ENCODE data around the gene TXN. TPM values are rescaled to one million over a fixed set of nuclear protein-coding genes. Genes with fewer than 3 reads are reported as not detected.

TXN gene
- total and polyA plus RNA-seq, 2 of the 8 experiments (the other 6 are each of a cell fraction or from before 2014, with no cell fraction given): 297 to 419 TPM

DNA sequence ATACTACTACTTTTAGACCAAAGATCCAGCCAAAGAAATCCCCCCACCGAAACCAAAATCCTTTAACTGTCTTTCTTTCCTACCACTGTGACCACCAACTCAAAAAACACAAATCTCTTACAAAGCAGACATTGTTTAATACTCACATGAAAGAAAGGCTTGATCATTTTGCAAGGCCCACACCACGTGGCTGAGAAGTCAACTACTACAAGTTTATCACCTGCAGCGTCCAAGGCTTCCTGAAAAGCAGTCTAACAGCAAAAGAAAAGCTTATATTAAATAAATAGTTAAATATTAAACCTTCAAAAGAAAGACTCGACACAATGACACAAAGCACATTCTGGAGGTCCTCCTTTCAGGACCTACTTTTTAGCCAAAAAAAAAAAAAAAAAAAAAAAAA lies 5.1 kb downstream of the TXN start:
- H3K4ac ChIP-seq (replicated peaks; ENCODE audit: insufficient read length, low read depth, low read length): no peak overlapping the region
- CTCF ChIA-PET (ENCODE audit: partially characterized antibody): no interaction called here
- POLR2A ChIA-PET (ENCODE audit: partially characterized antibody): interaction anchor here (0.7 to 1.5 kb wide), 2 partner anchors 9 to 597 kb away, joined by 3 to 7 read pairs; no protein-coding TSS in a partner anchor
- no peak for TF ChIP-seq SIRT6 (IDR thresholded peaks at IDR 0.05; ENCODE audit: low read length)
- no peak for TF ChIP-seq JUN (IDR thresholded peaks at IDR 0.05; ENCODE audit: low read depth, low read length)
- TF ChIP-seq SIX5 (IDR thresholded peaks at IDR 0.05; ENCODE audit: low read depth, low read length): no peak
- no peak for TF ChIP-seq POLR2A (IDR thresholded peaks at IDR 0.05; ENCODE audit: control extremely low read depth in 1 of 2, low read depth in 2 of 2, low read length in 2 of 2)
- TF ChIP-seq SP1 (IDR thresholded peaks at IDR 0.05; ENCODE audit: low read depth, low read length): no peak
- no peak for TF ChIP-seq BCL11A (IDR thresholded peaks at IDR 0.05; ENCODE audit: low read depth in 2 of 2, low read length in 2 of 2)
- no peak for TF ChIP-seq GTF2F1 (IDR thresholded peaks at IDR 0.05; ENCODE audit: borderline replicate concordance, low read depth, low read length)
- no peak for TF ChIP-seq JUND (IDR thresholded peaks at IDR 0.05; ENCODE audit: low read length)
- no peak for TF ChIP-seq TAF1 (IDR thresholded peaks at IDR 0.05; ENCODE audit: low read depth, low read length)
- TF ChIP-seq NANOG (IDR thresholded peaks at IDR 0.05; ENCODE audit: insufficient read depth, low read depth, low read length, poor library complexity, severe bottlenecking): no peak
- TF ChIP-seq, protein P1, sequence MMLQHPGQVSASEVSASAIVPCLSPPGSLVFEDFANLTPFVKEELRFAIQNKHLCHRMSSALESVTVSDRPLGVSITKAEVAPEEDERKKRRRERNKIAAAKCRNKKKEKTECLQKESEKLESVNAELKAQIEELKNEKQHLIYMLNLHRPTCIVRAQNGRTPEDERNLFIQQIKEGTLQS (IDR thresholded peaks at IDR 0.05; ENCODE audit: insufficient read depth, low read depth, low read length): no peak
- TF ChIP-seq, protein P2, sequence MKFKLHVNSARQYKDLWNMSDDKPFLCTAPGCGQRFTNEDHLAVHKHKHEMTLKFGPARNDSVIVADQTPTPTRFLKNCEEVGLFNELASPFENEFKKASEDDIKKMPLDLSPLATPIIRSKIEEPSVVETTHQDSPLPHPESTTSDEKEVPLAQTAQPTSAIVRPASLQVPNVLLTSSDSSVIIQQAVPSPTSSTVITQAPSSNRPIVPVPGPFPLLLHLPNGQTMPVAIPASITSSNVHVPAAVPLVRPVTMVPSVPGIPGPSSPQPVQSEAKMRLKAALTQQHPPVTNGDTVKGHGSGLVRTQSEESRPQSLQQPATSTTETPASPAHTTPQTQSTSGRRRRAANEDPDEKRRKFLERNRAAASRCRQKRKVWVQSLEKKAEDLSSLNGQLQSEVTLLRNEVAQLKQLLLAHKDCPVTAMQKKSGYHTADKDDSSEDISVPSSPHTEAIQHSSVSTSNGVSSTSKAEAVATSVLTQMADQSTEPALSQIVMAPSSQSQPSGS (IDR thresholded peaks at IDR 0.05; ENCODE audit: low read length): no peak
- TF ChIP-seq ASH2L (IDR thresholded peaks at IDR 0.05; ENCODE audit: low read length): no peak

More for the DNA sequence above, 5.1 kb downstream of the TXN start:
- peaks cover 16 to 18% of the 10 kb centered on the region in 2 experiments for H4K20me1 ChIP-seq (replicated peaks in 1 of 2; ENCODE audit: control insufficient read depth in 1 of 2, insufficient read depth in 2 of 2, low read length in 2 of 2)
- no peak overlapping the region for H2AK5ac ChIP-seq (ENCODE audit: low read depth, low read length)
- peaks cover 29 to 88% of the 10 kb centered on the region in 2 experiments for H3K79me2 ChIP-seq (ENCODE audit: control insufficient read depth in 1 of 2, insufficient read depth in 2 of 2, low read length in 2 of 2)
- no peaks in the 10 kb centered on the region for H3K9me3 ChIP-seq (ENCODE audit: insufficient read depth in 2 of 2, low read depth in 1 of 2, low read length in 1 of 2)
- no peak overlapping the region for H3K4me3 ChIP-seq (ENCODE audit: extremely low read depth in 1 of 4, insufficient read depth in 2 of 4, low read depth in 3 of 4, low read length in 4 of 4)
- peaks cover 7% of the 10 kb centered on the region; the same call in 1 of the 2 replicates for H3K79me1 ChIP-seq (ENCODE audit: low read depth, low read length)
- 86% methylated on average over 4 of the region's 4 CpGs; no CpG with 5 or more reads in 1 of the 2 experiments for WGBS, 2 experiments (ENCODE audit: extremely low coverage in 1 of 2, insufficient coverage in 1 of 2, insufficient read length in 1 of 2, insufficient replicate concordance in 2 of 2, low coverage in 1 of 2, low lambda C conversion rate in 2 of 2, missing lambda C conversion rate in 1 of 2)
- no peak overlapping the region for H3K18ac ChIP-seq (ENCODE audit: extremely low read depth, low read length)
- FAIRE-seq (no peak), DNase-seq (ENCODE audit: low read depth in 1 of 2, low spot score in 2 of 2) (no peak)
- H3K14ac ChIP-seq (ENCODE audit: insufficient read length): no peak overlapping the region
- no peak overlapping the region for H3K27ac ChIP-seq (ENCODE audit: low read depth, low read length)
- no peak overlapping the region for H4K91ac ChIP-seq (replicated peaks; ENCODE audit: insufficient read length, low read length)
- H3K23ac ChIP-seq (ENCODE audit: insufficient read length): no peak overlapping the region
- H2BK120ac ChIP-seq (replicated peaks; ENCODE audit: low read depth, low read length): no peak overlapping the region
- H2BK20ac ChIP-seq (ENCODE audit: low read length): no peak overlapping the region
- peaks cover 0 to 8% (median 4%) of the 10 kb centered on the region in 4 experiments; a peak in 6 of 7 replicates for H3K4me1 ChIP-seq (replicated peaks in 1 of 4; ENCODE audit: control insufficient read depth in 3 of 4, insufficient read depth in 4 of 4, low read length in 3 of 4)
- no peak overlapping the region for H3K56ac ChIP-seq (replicated peaks; ENCODE audit: insufficient read length, low read depth, low read length)
- H3K4me2 ChIP-seq (ENCODE audit: insufficient read depth in 1 of 2, low read depth in 2 of 2, low read length in 2 of 2): no peak overlapping the region
- H4K5ac ChIP-seq (ENCODE audit: insufficient read length, low read depth, low read length): no peak overlapping the region
- H3K36me3 ChIP-seq (ENCODE audit: control insufficient read depth in 2 of 4, insufficient read depth in 4 of 4, low read length in 3 of 4): peaks cover 2 to 41% (median 25%) of the 10 kb centered on the region in 4 experiments; a peak in 7 of 8 replicates
- H3K27me3 ChIP-seq (replicated peaks in 1 of 4; ENCODE audit: control insufficient read depth in 3 of 4, extremely low read depth in 1 of 4, insufficient read depth in 3 of 4, low read length in 3 of 4): no peaks in the 10 kb centered on the region
- no peak overlapping the region for H3K9ac ChIP-seq (replicated peaks in 1 of 4; ENCODE audit: extremely low read depth in 1 of 4, low read depth in 3 of 4, low read length in 3 of 4)
- H2AFZ ChIP-seq (ENCODE audit: low read length): no peak overlapping the region
- peaks cover 2% of the 10 kb centered on the region; the same call in 1 of the 2 replicates for H3K23me2 ChIP-seq (ENCODE audit: low read depth, low read length)
- H4K8ac ChIP-seq (ENCODE audit: extremely low read depth, insufficient read depth, low read length): no peak overlapping the region
- H2BK5ac ChIP-seq (ENCODE audit: low read depth, low read length): no peak overlapping the region
- no peak overlapping the region for H2BK12ac ChIP-seq (ENCODE audit: low read depth, low read length)
- no peak overlapping the region for H2BK15ac ChIP-seq (ENCODE audit: low read length)

Data from H1 (cell line).